Activated naive CD8-positive, alpha-beta T cell (primary cell): Measurements from ENCODE around the gene SCP2.
A peak's percentile ranks its signal among the peaks of the same experiment; 100 is the strongest.

Source experiments
- H3K27ac Mint-ChIP-seq: one replicate; pipeline ENCODE4 v1.8.0; 2021; ENCODE audit warnings: mixed read lengths
- H3K27me3 Mint-ChIP-seq: one replicate; pipeline ENCODE4 v1.8.0; 2021; ENCODE audit warnings: mixed read lengths
- H3K36me3 Mint-ChIP-seq: one replicate; pipeline ENCODE4 v1.8.0; 2021; ENCODE audit warnings: mixed read lengths
- H3K4me1 Mint-ChIP-seq: one replicate; pipeline ENCODE4 v1.8.0; 2021; ENCODE audit warnings: low read depth, mixed read lengths
- H3K4me3 Mint-ChIP-seq: one replicate; pipeline ENCODE4 v1.8.0; 2021; ENCODE audit warnings: mild to moderate bottlenecking, mixed read lengths
- H3K9me3 Mint-ChIP-seq: one replicate; pipeline ENCODE4 v1.8.0; 2021; ENCODE audit warnings: low read depth, mixed read lengths

SCP2 gene

DNA sequence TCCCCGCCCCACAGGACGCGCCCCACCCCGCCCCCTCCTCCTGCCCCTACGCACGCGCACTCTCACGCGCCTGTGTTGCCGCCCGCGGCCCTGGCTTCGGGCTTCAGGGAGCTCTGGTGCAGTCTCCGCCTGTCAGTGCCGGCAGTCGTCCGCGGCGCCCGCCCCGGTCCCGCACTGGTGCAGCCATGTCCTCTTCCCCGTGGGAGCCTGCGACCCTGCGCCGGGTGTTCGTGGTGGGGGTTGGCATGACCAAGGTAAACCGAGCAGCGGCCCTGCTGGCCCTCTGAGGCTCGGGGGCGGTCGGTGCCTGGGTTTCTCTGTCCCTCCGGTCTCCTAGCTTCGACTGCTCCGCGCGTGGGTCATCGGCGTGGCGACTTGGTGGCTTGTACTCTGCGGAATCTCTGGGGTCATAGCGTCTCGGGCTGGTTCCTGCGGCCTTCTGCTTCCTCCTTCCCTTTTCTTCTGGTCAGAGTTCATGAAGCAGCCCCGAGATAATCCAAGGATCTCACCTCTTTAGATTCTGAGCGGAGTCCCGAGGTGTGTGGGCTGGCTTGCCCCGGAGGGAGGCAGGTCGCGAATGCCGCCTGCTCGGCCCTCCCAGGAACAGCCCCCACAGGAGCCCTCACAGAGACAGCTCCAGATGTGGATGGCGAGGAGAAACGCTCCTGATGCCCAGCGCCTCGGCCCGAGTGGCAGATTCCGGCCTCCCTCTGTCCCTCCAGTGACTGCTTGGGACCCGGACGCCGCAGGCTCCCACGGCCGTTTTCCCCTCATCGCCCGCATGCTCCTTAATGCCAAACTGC lies at the start of gene SCP2:
Gene SCP2 (plus strand): TSS at position 65 of the 803 bp plus-strand sequence. CDS start 121 bp downstream, at position 186.
- H3K4me1 Mint-ChIP-seq = peaks cover 18% of the 10 kb centered on the region
- no peaks in the 10 kb centered on the region for H3K36me3 Mint-ChIP-seq
- peak within 1 kb of the TSS; percentile 93 for H3K4me3 Mint-ChIP-seq
- H3K9me3 Mint-ChIP-seq = no peaks in the 10 kb centered on the region
- H3K27ac Mint-ChIP-seq = peak within 1 kb of the TSS; percentile 36
- no peaks in the 10 kb centered on the region for H3K27me3 Mint-ChIP-seq

- H3K27me3 Mint-ChIP-seq = no peaks in the 10 kb centered on the region
- H3K4me1 Mint-ChIP-seq = no peaks in the 10 kb centered on the region
- no peaks in the 10 kb centered on the region for H3K9me3 Mint-ChIP-seq
- H3K36me3 Mint-ChIP-seq = no peaks in the 10 kb centered on the region
- no peak overlapping the region for H3K27ac Mint-ChIP-seq
- no peak overlapping the region for H3K4me3 Mint-ChIP-seq
These were observed 49.5 kb upstream of the SCP2 start for GRCh38 chr1:52877554-52877953.

- Mint-ChIP-seq H3K27me3 (no peaks in the 10 kb centered on the region), H3K27ac (no peak overlapping the region), H3K36me3 (peaks cover 2% of the 10 kb centered on the region), H3K4me1 (no peaks in the 10 kb centered on the region), H3K9me3 (no peaks in the 10 kb centered on the region), H3K4me3 (no peak overlapping the region)
These were observed 46.9 kb upstream of the SCP2 start for GRCh38 chr1:52880206-52880605.

GRCh38 chr1:52887483-52887882 lies 39.6 kb upstream of the SCP2 start:
- Mint-ChIP-seq H3K36me3 (peaks cover 2% of the 10 kb centered on the region), H3K27me3 (no peaks in the 10 kb centered on the region), H3K27ac (no peak overlapping the region), H3K4me3 (no peak overlapping the region), H3K4me1 (no peaks in the 10 kb centered on the region), H3K9me3 (no peaks in the 10 kb centered on the region)

DNA sequence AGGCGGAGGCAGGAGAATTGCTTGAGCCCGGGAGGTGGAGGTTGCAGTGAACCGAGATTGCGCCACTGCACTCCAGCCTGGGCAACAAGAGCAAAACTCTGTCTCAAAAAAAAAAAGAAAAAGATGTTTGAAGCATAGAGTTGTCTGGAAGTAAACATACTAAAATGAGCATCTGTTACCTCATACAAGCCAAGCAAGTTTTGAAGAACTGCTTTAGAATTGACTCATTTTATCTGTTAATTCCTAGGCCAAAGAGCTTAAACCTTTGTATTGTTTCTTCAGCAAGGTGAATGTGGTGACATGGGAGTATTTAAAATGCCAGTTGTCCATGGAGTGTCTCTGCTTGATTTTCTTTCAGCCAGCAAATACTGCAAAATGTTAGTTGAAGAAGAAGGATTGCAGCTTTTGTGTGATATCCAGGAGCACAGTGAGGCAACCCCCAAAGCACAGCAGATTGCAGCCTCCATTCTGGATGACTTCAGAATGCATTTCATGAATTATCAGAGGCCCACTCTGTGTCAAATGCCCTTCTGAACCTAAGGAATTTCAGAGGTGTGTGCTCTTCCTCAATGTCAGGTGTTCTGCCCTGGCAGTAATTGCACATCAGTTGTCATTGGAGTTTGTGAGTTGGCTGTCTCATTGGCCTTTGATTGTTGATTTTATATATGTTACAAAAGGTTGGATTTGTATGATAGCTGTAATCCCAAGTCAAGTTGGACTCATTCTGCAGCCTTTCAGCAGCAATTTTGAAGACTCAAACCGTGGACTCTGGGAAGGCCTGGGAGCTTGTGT lies 34.5 kb upstream of the SCP2 start:
- no peaks in the 10 kb centered on the region for H3K4me1 Mint-ChIP-seq
- no peak overlapping the region for H3K27ac Mint-ChIP-seq

DNA sequence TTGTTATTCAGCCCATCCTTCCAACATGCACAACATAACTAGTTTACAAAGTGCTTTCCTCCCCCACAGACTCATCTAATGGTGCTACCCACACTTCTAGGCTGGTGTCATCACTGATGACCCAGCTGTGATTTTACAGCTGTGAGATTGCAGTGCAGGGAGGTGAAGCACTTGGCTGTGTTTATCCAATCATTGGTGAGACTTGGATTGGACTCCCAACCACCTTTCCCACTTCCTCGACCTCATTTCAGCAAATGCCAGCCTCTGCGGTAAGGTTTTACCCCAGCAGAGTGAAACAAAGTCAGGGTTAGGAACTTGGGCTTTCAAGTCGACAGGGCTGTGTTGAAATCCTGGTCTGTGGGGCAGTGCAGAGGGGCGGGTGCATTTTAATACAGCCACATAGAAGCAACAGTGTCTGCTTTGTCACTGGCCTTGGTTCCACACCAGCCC lies 27.6 kb upstream of the SCP2 start:
- H3K36me3 Mint-ChIP-seq = peaks cover 2% of the 10 kb centered on the region
- H3K9me3 Mint-ChIP-seq = no peaks in the 10 kb centered on the region
- no peak overlapping the region for H3K27ac Mint-ChIP-seq
- no peaks in the 10 kb centered on the region for H3K27me3 Mint-ChIP-seq
- H3K4me3 Mint-ChIP-seq = no peak overlapping the region
- no peaks in the 10 kb centered on the region for H3K4me1 Mint-ChIP-seq

More for the DNA sequence above, 34.5 kb upstream of the SCP2 start:
- H3K27me3 Mint-ChIP-seq = no peaks in the 10 kb centered on the region
- H3K4me3 Mint-ChIP-seq = no peak overlapping the region
- H3K36me3 Mint-ChIP-seq = peaks cover 5% of the 10 kb centered on the region
- H3K9me3 Mint-ChIP-seq = no peaks in the 10 kb centered on the region

DNA sequence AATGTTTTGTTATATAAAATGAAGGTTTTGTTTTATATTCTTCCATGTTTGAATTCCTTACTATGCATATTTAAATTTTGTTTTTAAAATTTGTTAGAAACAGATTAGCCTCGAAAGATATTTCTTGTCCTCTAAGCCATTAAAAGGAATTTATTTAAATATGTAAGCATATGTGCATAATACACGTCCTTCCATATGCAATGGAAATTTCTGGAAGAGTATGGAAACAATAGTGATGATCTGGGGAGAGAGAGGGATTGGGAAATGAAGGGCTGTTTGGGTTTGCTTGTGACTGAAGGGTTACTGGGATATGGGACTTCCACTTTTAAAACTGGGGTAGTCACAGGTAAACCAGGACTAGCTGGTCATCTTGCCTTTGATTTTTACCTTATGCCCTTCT lies 26.7 kb upstream of the SCP2 start:
- H3K4me1 Mint-ChIP-seq = no peaks in the 10 kb centered on the region
- H3K36me3 Mint-ChIP-seq = no peaks in the 10 kb centered on the region
- no peaks in the 10 kb centered on the region for H3K27me3 Mint-ChIP-seq
- H3K9me3 Mint-ChIP-seq = no peaks in the 10 kb centered on the region
- no peak overlapping the region for H3K27ac Mint-ChIP-seq
- no peak overlapping the region for H3K4me3 Mint-ChIP-seq

- Mint-ChIP-seq H3K4me1 (no peaks in the 10 kb centered on the region), H3K36me3 (no peaks in the 10 kb centered on the region), H3K27ac (no peak overlapping the region), H3K27me3 (no peaks in the 10 kb centered on the region), H3K4me3 (no peak overlapping the region), H3K9me3 (no peaks in the 10 kb centered on the region)
These were observed 25.7 kb upstream of the SCP2 start for GRCh38 chr1:52901384-52901783.

DNA sequence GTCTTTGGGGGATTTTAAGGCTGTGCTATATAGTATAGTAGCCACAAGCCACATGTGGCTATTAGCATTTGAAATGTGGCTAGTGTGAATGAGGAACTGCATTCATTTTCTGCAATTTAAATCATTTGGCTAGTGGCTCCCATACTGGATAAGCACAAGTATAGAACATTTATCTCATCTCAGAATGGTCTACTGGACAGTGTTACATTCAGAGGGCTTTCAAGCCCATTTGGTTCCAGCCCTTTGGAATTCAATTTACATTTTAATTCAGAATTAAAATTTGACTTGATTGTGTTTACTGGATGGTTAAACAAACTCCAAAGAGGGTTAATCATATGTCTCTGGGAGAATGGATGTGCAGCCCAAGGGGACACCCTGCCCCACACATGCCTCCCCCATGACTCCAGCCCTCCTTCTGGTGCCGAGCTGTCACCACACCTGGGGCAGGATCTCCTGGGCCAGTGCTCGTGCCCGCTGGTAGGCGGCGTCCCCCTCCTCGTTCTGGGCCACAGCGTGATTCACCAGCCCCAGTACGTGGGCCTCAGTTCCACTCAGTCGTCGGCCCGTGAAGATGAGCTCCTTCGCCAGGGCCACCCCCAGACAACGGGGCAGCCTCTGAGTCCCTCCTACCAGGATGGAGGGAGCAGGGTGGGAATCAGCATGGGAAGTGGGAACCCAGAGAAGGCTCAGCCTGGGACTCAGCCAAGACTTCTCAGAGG lies 22.7 kb upstream of the SCP2 start:
- H3K27ac Mint-ChIP-seq = no peak overlapping the region
- H3K36me3 Mint-ChIP-seq = no peaks in the 10 kb centered on the region

DNA sequence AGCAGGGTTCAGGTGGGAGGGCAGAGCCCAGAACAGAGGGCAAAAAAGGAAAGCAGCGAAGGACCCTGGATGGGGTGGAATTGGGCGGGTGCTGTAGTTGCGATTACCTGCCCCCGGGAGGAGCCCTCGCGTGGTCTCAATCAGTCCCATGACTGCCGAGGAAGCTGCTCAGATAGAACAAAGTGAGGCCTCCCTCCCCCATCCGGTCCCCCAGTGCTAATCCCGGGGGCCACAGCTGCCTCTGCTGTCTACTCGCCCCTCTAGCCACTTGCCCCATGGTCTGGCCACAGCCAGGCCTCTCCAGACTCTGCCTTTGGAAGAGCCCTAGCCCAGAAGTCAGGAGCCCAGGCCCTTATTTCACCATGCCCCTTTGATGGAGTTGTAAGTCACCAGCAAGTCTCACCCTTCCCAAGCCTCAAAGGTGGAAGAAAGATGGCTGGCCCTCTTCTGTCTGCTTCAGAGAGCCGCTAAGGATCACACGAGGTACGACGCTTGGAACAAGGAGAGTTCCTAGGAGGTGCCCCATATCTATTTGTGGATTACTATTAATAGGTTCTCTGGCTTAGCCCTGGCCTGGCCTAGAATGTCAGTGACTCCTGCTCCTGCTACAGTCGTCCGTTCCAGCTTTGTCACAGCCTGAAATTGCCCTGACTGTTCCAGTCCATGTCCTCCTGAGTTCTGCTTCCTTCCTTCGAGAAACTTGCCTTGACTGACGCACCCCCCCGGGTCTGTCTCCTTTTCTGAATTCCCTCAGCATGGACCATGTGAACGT lies 22.0 kb upstream of the SCP2 start:
- Mint-ChIP-seq H3K36me3 (peaks cover 4% of the 10 kb centered on the region), H3K27me3 (no peaks in the 10 kb centered on the region), H3K4me1 (no peaks in the 10 kb centered on the region), H3K4me3 (no peak overlapping the region), H3K27ac (no peak overlapping the region), H3K9me3 (no peaks in the 10 kb centered on the region)

More for the DNA sequence above, 22.7 kb upstream of the SCP2 start:
- no peaks in the 10 kb centered on the region for H3K9me3 Mint-ChIP-seq
- no peaks in the 10 kb centered on the region for H3K4me1 Mint-ChIP-seq
- H3K27me3 Mint-ChIP-seq = no peaks in the 10 kb centered on the region
- H3K4me3 Mint-ChIP-seq = no peak overlapping the region

- no peak overlapping the region for H3K4me3 Mint-ChIP-seq
- peaks cover 4% of the 10 kb centered on the region for H3K36me3 Mint-ChIP-seq
- H3K9me3 Mint-ChIP-seq = no peaks in the 10 kb centered on the region
- no peaks in the 10 kb centered on the region for H3K27me3 Mint-ChIP-seq
- no peak overlapping the region for H3K27ac Mint-ChIP-seq
- no peaks in the 10 kb centered on the region for H3K4me1 Mint-ChIP-seq
These were observed 20.9 kb upstream of the SCP2 start for GRCh38 chr1:52906135-52906603.

DNA sequence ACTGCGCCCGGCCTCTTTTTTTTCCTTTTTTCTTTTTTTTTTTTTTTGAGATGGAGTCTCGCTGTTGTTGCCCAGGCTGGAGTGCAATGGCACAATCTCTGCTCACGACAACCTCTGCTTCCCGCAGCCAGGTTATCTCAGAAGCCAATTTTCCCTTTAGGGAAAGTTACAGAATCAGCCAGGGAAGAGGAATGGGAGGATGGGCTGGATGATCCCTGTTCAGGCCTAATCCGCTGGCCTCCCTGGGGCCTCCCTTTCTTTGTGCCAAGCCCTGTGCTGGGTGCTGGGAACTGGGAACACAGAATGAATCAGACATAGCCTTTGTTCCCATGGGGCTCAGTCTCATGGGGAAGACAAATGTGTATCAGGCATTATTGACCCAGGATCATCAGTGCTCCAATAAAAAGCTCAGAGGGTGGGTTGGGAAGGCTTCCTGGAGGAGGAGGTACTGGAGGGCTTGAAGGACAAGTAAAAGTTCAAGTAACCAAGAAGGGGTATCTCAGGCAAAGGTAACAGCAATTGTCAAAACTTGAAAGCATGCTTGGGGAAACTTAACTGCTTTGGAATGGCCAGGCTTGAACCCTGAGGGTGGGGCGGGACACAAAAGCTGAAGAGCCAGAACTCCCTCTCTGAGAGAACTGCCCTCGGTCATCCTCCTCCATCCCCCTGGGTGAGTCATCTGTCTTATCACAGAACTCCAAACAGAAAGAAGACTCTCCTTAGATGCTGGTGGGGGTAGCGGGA lies 19.8 kb upstream of the SCP2 start:
- Mint-ChIP-seq H3K27ac (no peak overlapping the region), H3K36me3 (peaks cover 4% of the 10 kb centered on the region), H3K4me3 (no peak overlapping the region), H3K9me3 (no peaks in the 10 kb centered on the region), H3K27me3 (no peaks in the 10 kb centered on the region), H3K4me1 (no peaks in the 10 kb centered on the region)

- Mint-ChIP-seq H3K27me3 (no peaks in the 10 kb centered on the region), H3K27ac (no peak overlapping the region), H3K36me3 (peaks cover 4% of the 10 kb centered on the region), H3K4me3 (no peak overlapping the region), H3K9me3 (no peaks in the 10 kb centered on the region), H3K4me1 (no peaks in the 10 kb centered on the region)
These were observed 19.3 kb upstream of the SCP2 start for GRCh38 chr1:52907812-52908153.

DNA sequence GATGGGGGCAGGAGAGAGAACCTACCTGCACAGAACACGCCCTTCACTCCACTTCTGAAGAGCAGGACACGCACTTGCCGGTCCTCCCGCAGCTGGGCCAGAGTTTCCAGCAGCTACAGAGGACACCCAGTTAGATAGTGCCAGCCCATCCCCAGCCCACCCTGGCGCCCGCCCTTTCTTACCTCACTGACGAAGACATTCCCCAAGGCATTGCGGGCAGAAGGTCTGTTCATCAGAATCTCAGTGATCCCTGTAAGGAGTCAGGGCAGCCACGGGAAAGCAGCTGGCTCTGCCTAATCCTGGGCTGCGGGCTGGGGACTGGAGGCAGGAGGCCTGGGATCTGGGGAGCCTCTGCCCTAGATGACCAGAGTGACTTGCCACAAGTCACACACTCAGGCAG lies 15.5 kb upstream of the SCP2 start:
- Mint-ChIP-seq H3K4me3 (no peak overlapping the region), H3K27me3 (no peaks in the 10 kb centered on the region), H3K4me1 (no peaks in the 10 kb centered on the region), H3K9me3 (no peaks in the 10 kb centered on the region), H3K36me3 (peaks cover 4% of the 10 kb centered on the region), H3K27ac (no peak overlapping the region)
